Upper lobe of left lung (tissue), 4 donors: Measurements from ENCODE around the gene TRPC4.

ENCODE experiments used
- EP300 ChIP-seq, 4 donors: sonication (generic); formaldehyde crosslinking; IDR thresholded peaks; one replicate each; pipeline ENCODE4 v1.5.1; 2017; ENCODE audit warnings: antibody characterized with exemption in 4 of 4, control low read depth in 2 of 4
- POLR2A ChIP-seq, 4 donors: fragments of 450-650 bp; IDR thresholded peaks; one replicate each; pipeline ENCODE4 v1.5.1; 2016 to 2017; ENCODE audit warnings: antibody characterized with exemption in 4 of 4, mild to moderate bottlenecking in 2 of 4
- POLR2AphosphoS5 ChIP-seq, 2 donors: sonication (generic); formaldehyde crosslinking; IDR thresholded peaks; one replicate each; pipeline ENCODE4 v1.5.1; 2017; ENCODE audit warnings: antibody characterized with exemption in 2 of 2
- TF ChIP-seq, protein P1 (sequence below), 6 experiments: fragments of 450-650 bp in 4 of 6; fragments of 200-600 bp in 2 of 6; sonication (generic) in 2 of 6; IDR thresholded peaks; one replicate each; pipeline ENCODE4 v1.5.1; 2016 to 2019; ENCODE audit warnings: antibody characterized with exemption in 6 of 6

DNA sequence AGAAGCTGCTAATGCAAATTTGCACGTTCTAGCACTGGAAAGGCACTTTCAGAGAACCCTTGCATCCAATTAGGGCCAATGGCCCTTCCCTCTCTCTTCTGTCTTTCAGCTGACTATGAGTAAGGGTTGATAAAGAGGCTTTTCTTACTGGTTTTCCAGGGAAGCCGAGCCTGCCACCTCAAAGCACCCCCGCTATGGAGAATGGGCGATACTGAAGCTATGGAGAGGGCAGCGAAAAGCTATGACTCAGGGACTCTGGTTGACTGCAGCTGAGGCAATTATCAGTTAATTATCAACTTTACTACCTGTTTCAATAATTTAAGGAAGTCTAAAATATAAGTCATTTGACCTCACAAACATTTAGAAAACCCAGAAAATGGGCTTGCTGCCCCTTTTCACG is 115.8 kb downstream of the TRPC4 start:
- no peak for TF ChIP-seq POLR2A (IDR thresholded peaks at IDR 0.05)
- TF ChIP-seq, protein P1, sequence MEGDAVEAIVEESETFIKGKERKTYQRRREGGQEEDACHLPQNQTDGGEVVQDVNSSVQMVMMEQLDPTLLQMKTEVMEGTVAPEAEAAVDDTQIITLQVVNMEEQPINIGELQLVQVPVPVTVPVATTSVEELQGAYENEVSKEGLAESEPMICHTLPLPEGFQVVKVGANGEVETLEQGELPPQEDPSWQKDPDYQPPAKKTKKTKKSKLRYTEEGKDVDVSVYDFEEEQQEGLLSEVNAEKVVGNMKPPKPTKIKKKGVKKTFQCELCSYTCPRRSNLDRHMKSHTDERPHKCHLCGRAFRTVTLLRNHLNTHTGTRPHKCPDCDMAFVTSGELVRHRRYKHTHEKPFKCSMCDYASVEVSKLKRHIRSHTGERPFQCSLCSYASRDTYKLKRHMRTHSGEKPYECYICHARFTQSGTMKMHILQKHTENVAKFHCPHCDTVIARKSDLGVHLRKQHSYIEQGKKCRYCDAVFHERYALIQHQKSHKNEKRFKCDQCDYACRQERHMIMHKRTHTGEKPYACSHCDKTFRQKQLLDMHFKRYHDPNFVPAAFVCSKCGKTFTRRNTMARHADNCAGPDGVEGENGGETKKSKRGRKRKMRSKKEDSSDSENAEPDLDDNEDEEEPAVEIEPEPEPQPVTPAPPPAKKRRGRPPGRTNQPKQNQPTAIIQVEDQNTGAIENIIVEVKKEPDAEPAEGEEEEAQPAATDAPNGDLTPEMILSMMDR (IDR thresholded peaks at IDR 0.05), result no peak
- no peak for TF ChIP-seq POLR2AphosphoS5 (IDR thresholded peaks at IDR 0.05)
- no peak for TF ChIP-seq EP300 (IDR thresholded peaks at IDR 0.05)
